Measurements from ENCODE around the gene TRAF5.
"Not testable (repeated sequence)": the region's sequence is repeated elsewhere in the genome, so short reads cannot be mapped to it uniquely, and the experiment has no call there.

Gene TRAF5, protein sequence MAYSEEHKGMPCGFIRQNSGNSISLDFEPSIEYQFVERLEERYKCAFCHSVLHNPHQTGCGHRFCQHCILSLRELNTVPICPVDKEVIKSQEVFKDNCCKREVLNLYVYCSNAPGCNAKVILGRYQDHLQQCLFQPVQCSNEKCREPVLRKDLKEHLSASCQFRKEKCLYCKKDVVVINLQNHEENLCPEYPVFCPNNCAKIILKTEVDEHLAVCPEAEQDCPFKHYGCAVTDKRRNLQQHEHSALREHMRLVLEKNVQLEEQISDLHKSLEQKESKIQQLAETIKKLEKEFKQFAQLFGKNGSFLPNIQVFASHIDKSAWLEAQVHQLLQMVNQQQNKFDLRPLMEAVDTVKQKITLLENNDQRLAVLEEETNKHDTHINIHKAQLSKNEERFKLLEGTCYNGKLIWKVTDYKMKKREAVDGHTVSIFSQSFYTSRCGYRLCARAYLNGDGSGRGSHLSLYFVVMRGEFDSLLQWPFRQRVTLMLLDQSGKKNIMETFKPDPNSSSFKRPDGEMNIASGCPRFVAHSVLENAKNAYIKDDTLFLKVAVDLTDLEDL

DNA sequence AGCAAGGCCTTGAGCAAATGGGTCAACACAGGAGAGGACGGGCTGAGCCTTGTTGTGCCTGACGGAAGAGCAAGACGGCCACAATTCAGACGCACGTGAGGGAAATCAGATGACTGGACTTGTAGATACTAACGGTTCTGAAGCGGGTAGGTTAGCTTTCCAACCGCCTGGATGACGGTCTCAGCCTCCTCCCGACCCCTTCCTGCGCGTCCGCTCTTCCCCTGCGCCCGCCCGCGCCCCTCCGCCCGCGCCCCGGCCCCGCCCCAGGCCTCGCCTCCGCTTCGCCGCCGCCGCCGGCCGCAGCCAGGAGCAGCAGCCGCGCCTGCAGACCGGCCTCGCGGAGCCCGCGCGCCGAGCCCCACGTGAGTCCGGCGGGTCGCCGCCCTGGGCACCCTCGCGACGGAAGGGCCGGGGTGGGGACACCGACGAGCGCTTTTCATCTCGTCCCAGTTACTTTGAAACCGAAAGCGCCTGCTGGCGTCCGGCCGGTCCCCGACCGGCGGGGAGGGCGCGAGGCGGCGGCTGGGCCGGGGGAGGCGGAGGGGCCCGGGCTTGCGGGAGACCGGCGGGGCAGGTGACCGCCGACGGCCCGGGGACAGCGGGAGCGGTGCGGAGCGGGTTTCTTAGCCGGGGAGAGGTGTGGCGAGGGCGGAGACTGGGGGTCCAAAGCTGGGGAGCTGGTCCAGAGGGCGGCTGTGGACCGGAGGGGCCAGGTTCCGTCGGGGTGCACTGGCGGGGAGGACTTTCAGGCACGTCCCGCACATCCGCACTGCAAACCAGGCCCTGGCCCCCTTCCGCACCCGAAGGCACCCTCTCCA lies at the start of gene TRAF5:
Gene TRAF5, plus strand, starts transcription at position 306 of the 818 bp plus-strand sequence. CDS start 26,407 bp downstream, outside the sequence.
- DNase-seq, result no peak

DNA sequence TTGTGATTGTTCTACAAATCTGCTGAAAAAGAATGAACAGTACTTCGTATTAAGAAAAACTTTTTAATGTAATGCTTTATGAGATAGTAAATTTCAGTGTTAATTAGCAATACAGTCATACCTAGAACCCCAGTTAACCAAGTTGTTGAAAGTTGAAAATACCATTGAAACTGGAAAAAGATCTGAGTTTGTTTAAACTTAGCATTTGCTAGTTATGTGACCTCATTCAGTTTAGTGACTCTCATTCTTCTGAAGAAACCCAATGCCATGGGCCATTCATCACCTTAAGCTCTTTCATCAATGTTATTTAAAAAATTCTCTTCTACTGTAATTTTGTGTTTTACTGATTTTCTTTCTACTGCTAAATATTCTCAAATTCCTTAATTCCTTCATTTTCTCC lies 47.3 kb upstream of the TRAF5 start:
- DNase-seq, result no peak

DNA sequence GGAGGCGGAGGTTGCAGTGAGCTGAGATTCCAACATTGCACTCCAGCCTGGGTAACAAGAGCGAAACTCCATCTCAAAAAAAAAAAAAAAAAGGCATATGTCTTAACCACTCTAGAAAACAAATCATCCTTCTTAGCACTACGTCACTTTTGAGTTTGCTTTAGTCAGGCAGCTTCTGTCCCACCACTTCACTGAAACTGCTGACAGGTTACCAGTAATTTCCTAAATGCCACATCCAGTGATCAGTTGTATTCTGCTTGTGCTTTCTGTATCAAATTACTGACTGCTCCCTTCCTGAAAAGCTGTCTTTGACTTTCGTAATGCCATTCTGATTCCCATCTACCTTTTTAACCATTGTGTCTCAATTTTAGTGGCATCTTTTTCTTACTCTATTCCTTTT lies 45.7 kb upstream of the TRAF5 start:
- DNase-seq, result no peak

- DNase-seq, result no peak
Measured at GRCh38 chr1:211281320-211282022, 45.2 kb upstream of the TRAF5 start.

- DNase-seq, result no peak
Measured at GRCh38 chr1:211282023-211282373, 44.6 kb upstream of the TRAF5 start.

- no peak for DNase-seq
Measured at GRCh38 chr1:211285196-211285595, 41.4 kb upstream of the TRAF5 start.

GRCh38 chr1:211287218-211287617 lies 39.4 kb upstream of the TRAF5 start:
- no peak for DNase-seq

GRCh38 chr1:211292411-211292810 lies 34.2 kb upstream of the TRAF5 start:
- DNase-seq, result no peak

DNA sequence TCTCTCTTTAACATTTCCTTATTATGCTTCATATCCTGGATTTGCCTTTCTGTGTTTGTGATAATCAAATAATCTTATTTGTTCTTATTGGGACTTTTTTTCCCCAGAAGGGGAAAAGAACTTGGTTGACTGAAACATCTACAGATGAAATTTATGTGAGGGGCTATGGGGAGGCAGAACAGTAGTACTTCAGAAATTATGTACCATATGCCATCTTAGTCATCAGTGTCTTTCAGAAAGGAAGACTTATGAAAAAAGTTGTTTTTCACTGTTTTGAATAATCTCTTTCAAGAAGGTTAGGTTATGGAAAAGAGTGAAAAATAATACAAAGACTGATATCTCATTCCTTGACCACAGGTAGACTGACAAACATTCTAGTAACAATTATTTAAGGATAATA lies 30.2 kb upstream of the TRAF5 start:
- no peak for DNase-seq

DNA sequence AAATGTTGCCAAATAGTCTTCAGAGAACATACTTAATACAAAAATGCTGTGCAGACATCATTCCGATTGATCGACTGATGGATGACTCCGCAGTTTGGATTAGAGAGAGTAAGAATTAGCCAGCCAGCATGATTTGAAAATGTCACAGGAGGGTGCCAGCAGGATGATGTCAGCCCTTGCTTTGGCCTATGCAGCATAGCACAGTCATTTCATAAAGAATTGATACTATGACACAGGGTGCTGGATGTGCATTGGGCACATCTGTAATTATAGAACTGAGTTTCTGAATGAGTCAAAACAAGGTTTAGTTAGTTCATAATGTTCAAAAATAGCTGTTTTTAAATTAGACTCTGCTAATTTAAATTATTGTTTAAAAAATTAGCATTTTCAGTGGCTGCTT lies 21.6 kb upstream of the TRAF5 start:
- no peak for DNase-seq

DNA sequence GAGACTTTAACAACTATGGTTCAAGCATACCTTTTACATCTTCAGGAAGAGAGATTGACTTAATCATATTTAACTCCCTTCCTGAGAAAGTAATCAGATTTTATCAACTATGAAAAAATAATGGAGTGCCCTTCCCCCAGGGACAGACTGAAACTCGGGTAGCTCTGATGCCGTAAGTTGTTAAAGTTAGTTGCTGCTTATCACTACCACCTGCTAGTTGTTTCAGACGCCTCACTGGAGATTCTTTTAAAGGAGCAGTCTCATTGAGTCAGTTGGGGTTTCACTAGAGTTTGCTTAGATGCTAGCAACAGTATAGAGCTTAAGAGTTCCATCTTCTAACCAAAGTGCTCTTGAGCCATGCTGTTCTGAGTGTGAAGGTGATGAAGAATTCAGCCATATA lies 17.0 kb upstream of the TRAF5 start:
- no peak for DNase-seq

- no peak for DNase-seq
Measured at GRCh38 chr1:211313392-211313791, 13.2 kb upstream of the TRAF5 start.

- DNase-seq, result no peak
Measured at GRCh38 chr1:211318576-211319280, 7.9 kb upstream of the TRAF5 start.

DNA sequence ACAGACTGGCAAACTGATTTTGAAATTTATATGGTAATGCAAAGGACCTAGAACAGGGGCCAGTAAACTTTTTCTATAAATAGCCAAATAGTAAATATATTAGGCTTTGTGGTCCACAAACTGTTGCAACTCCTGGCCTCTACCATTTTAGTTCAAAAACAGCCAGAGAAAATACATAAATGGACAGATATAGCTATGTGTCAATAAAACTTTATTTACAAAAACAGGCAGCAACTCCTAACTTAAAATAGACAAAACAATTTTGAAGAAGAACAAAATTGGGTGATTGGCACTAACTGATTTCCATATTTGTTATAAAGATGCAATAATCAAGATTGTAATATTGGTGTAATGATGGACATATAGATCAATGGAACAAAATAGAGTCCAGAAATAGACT lies 6.7 kb upstream of the TRAF5 start:
- DNase-seq, result no peak

DNA sequence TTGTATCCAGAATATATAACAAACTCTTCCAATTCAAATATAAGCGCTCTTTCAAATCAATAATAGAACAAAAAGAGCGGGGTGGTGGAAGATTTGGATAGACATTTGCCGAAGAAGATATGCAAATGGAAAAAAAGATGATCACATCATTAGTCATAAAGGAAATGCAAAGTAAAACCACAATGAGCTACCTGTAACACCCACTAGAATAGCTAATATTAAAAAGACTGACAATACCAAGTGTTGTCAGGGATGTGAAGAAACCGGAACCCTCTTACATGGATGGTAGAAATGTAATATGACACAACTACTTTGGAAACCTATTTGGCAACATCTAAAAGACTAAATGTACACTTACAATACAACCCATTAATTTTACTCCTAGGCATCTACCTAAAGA lies 5.7 kb upstream of the TRAF5 start:
- peak; percentile 3 for DNase-seq

DNA sequence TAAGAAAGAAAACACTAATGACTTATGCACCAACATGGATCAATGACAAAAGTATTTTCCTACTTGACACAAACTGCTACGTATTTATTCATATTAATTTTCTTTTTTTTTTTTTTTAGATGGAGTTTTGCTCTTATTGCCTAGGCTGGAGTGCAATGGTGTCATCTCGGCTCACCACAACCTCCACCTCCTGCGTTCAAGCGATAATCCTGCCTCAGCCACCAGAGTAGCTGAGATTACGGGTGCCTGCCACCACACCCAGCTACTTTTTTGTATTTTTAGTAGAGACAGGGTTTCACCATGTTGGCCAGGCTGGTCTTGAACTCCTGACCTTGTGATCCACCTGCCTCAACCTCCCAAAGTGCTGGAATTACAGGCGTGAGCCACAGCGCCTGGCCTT lies 5.0 kb upstream of the TRAF5 start:
- DNase-seq, result not testable (repeated sequence)

GRCh38 chr1:211323156-211324063 lies 3.2 kb upstream of the TRAF5 start:
- DNase-seq, result no peak

- no peak for DNase-seq
Measured at GRCh38 chr1:211324992-211325775, 1.4 kb upstream of the TRAF5 start.

DNA sequence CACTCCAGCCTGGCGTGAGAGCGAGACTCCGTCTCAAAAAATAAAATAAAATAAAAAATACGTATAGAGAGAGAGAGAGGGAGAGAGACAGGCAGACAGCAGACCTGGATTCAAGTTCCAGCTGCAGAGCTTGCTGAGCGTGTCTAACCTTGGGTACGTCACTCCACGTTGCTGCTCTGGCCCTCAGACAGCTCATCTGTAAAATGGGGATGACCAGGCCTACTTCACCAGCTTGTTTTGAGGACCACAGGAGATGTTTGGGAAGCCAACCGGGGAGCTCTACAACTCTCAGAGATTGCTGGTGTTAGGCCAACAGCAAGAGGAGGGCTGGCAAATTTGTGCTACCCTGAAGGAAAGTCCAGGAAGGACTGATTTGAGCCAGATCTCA lies 499 bp upstream of the TRAF5 start:
- no peak for DNase-seq

- DNase-seq, result no peak
Measured at GRCh38 chr1:211327346-211327921, 801 bp downstream of the TRAF5 start.

Measured in NCI-H226 (cell line).